Measurements from ENCODE around the gene DUS1L.

The DUS1L gene

DNA sequence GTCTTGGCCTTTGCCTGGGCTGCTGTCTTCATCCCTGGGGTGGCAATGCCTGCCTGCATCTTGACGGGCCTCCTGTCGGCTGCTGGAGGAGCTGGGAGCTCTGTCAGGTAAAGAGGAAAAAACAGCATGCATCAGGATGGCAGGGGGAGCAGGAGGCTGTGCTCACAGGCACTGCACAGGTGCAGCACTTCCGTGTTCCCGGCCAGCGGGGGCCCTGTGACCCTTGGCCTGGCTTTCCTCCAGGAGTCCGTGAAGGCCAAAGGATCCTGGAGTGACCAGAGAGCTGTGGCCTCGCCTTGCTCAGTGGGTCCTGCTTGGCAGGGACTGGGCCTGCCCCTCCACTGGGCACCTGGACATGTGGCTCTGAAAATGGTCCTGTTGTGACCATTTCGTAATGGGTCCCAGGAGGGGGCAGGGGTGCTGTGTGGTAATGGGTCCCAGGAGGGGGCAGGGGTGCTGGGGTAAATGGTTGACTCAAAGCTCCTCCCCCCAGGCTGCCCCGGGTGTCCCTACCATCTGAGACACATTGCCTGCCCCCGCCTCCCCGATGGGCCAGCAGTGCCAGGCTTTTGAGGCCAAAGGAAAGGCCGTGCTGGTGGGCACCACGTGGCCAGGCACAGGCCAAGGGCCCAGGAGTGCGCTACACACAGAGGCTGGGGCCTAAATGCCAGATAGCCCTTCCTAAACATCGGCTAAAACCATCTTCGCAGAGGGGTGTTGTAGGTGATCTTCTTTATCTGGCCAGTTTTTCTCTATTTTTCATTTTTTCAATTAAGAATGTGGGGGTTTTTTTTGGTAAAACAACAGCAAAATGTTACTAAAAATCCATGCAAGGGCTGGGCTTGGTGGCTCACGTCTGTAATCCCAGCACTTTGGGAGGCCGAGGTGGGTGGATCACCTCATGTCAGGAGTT is 36.4 kb upstream of the DUS1L start:
- TF ChIP-seq, protein P1, sequence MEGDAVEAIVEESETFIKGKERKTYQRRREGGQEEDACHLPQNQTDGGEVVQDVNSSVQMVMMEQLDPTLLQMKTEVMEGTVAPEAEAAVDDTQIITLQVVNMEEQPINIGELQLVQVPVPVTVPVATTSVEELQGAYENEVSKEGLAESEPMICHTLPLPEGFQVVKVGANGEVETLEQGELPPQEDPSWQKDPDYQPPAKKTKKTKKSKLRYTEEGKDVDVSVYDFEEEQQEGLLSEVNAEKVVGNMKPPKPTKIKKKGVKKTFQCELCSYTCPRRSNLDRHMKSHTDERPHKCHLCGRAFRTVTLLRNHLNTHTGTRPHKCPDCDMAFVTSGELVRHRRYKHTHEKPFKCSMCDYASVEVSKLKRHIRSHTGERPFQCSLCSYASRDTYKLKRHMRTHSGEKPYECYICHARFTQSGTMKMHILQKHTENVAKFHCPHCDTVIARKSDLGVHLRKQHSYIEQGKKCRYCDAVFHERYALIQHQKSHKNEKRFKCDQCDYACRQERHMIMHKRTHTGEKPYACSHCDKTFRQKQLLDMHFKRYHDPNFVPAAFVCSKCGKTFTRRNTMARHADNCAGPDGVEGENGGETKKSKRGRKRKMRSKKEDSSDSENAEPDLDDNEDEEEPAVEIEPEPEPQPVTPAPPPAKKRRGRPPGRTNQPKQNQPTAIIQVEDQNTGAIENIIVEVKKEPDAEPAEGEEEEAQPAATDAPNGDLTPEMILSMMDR (IDR thresholded peaks at IDR 0.05; ENCODE audit: control insufficient read depth, insufficient read depth, low read depth, low read length, missing control alignments), result no peak
- no peak for DNase-seq (ENCODE audit: low read depth)
- H3K4me3 ChIP-seq (ENCODE audit: control insufficient read depth, low read depth, low read length), result no peak overlapping the region

DNA sequence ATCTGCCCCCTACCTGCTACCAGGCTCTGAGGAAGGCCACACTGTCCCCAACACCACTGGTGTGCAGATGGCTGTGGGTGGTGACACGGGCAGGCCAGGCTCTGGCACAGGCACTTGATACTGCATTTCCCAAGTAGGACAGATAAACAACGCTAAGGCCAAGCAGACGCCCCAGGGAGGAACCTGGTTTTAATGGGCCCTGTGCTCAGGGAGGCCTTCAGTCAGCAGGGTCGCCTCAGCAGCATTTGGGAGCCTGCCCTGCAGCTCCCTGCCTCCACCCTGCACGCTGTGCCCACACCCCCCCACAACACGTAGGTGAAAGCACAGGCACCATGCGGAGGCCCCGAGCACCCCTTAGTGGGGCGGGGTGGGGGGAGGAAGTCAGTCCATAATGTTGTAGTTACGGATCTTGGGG is 35.7 kb upstream of the DUS1L start:
- no peak for DNase-seq (ENCODE audit: low read depth)
- H3K4me3 ChIP-seq (ENCODE audit: control insufficient read depth, low read depth, low read length), result no peak overlapping the region
- TF ChIP-seq, protein P1 (IDR thresholded peaks at IDR 0.05; ENCODE audit: control insufficient read depth, insufficient read depth, low read depth, low read length, missing control alignments), result no peak

DNA sequence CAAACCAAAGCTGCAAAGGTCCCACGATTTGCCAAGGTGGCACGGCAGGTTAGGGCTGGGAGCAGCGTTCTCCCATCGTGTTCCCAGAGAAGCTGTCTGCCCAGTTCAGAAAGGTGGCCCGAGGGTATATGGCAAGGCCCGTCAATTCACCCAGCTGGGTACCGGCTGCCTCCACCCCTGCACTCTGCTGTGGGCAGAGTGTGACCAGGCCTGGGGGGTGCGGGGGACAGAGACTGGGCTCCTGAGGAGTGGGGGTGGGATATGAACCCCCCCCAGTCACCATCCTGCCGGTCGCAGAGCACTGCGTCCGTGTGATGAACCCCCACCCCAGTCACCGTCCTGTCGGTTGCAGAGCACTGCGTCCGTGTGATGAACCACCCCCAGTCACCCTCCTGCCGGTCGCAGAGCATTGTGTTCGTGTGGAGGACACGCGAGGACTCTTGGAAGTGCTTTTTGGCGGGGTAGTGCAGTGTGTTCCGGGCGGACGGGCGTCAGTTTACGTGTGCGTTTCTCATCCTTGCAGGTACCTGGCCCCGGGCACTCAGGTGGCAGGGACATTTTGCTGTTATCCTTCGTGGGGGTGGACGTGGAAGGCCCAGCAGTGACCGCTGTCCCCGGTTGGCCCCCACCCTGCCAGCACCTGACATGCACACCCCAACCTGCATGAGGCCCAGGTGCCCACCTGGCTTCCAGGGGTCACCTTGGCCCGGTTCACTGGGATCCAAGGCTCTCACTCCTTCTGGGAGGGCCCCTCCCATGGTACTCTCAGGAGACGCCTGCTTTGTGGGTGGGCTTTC is 35.1 kb upstream of the DUS1L start:
- H3K4me3 ChIP-seq (ENCODE audit: control insufficient read depth, low read depth, low read length), result no peak overlapping the region
- DNase-seq (ENCODE audit: low read depth), result no peak
- TF ChIP-seq, protein P1 (IDR thresholded peaks at IDR 0.05; ENCODE audit: control insufficient read depth, insufficient read depth, low read depth, low read length, missing control alignments), result no peak

DNA sequence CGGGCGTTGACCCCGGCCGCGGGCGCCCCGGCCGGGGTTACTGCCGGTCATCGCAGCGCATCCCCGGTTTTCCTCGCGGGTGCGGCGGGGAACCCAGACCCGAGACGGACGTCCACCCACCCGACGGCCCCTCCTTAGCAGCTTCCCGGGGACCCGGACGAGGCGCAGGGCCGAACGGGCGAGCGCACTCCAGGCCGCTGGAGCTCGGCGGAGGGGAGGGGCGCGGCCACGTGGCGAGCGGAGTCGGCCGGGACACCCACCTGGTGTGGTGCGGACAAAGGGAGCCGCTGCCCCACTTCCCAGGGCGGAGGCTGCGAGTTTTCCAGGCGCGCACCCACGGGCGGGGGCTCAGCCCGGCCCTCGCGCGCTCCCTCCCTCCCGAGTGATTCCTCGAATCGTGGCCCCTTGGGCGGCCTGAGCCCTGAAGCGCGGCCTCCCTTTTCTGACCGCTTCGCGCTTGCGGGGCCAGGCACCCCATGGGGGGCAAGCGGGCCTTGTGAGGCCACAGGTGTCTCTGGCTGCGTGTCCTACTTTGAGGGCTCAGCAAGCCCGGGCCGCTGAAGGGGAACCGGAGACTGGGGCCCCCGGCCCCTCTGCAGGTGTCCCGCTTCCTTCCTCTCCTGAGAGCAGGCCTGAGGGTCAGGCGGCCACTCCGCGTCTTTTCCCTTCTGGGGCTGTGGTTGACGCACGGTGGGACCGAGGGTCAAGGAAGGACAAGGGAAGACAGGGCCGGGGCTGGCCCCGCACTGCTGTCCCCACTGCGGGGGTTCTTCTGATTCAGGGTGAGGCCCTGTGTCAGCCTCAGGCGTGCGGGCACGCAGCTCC is 33.5 kb upstream of the DUS1L start:
- peak overlapping the region; percentile 47 for H3K4me3 ChIP-seq (ENCODE audit: control insufficient read depth, low read depth, low read length)
- TF ChIP-seq, protein P1 (IDR thresholded peaks at IDR 0.05; ENCODE audit: control insufficient read depth, insufficient read depth, low read depth, low read length, missing control alignments), result no peak
- DNase-seq (ENCODE audit: low read depth), result no peak

DNA sequence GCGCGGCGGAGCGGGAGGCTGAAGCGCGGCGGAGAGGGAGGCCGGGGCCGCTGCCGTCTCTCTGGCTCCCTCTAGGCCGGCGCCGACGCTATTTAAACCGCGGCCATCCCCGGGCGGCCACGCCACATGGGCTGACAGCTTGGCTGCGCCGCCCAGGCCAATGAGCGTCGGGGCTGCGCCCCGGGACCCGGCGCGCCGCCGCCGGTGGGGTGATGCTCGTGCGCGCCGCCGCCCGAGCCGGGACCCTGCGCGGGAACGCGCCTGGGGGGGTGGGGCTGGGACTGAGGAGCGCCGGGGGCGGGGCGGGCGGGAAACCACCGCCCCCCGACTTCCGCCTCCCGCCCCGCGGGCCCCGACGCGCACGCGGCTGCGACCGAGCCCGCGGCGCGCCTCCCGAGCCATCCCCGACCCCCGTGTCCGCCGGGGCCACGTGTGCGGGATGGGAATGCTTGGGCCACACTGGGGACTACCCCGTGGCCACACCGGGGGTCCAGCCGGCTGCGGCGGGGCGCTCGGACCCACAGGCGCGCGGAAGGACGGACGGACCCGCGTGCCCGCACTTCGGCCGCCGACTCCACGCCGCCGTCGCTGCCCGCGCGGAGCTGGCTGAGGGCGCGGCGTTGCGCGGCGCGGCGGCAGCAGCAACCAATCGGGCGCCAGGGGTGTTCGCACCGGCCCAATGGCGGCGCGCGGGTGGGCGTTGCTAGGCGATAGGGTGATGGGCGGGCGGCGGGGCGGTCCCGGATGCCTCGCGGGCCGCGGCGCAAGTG is 32.8 kb upstream of the DUS1L start, which contains the start of gene FASN:
Gene FASN (minus strand): TSS at position 68 of the 770 bp plus-strand sequence. CDS start 1,791 bp downstream, outside the sequence.
- TF ChIP-seq, protein P1 (IDR thresholded peaks at IDR 0.05; ENCODE audit: control insufficient read depth, insufficient read depth, low read depth, low read length, missing control alignments), result peak; percentile 57
- peak; percentile 73 for DNase-seq (ENCODE audit: low read depth)
- H3K4me3 ChIP-seq (ENCODE audit: control insufficient read depth, low read depth, low read length), result peak within 1 kb of the TSS; percentile 74
